HG03045 (cell line): Measurements from ENCODE around the gene ZMYM5.
"Not testable (repeated sequence)": the region's sequence is repeated elsewhere in the genome, so short reads cannot be mapped to it uniquely, and the experiment has no call there.

ENCODE experiments used
- ATAC-seq: cut with Tn5 transposase; IDR thresholded peaks from one replicate; pipeline ENCODE4 v1.9.1; 2021; ENCODE audit warnings: mild to moderate bottlenecking, moderate library complexity; ENCODE audit not compliant: unreplicated experiment

ZMYM5 gene

GRCh38 chr13:19863323-19864023 lies at the start of gene ZMYM5:
ZMYM5 (minus strand) TSS chr13:19863649; CDS start chr13:19852180, 11,469 bp downstream.
- peak; percentile 88 for ATAC-seq

GRCh38 chr13:19910336-19911072 lies 47.1 kb upstream of the ZMYM5 start:
- no peak for ATAC-seq

- no peak for ATAC-seq
These were observed 45.0 kb upstream of the ZMYM5 start for GRCh38 chr13:19908350-19908986.

GRCh38 chr13:19905487-19906195 lies 42.2 kb upstream of the ZMYM5 start:
- not testable (repeated sequence) for ATAC-seq

- ATAC-seq: no peak
These were observed 26.6 kb upstream of the ZMYM5 start for GRCh38 chr13:19890030-19890429.

GRCh38 chr13:19888799-19889198 lies 25.4 kb upstream of the ZMYM5 start:
- no peak for ATAC-seq

GRCh38 chr13:19882231-19882630 lies 18.8 kb upstream of the ZMYM5 start:
- no peak for ATAC-seq

- ATAC-seq: no peak
These were observed 18.2 kb upstream of the ZMYM5 start for GRCh38 chr13:19881641-19882040.

GRCh38 chr13:19864746-19865309 lies 1.4 kb upstream of the ZMYM5 start:
- no peak for ATAC-seq

GRCh38 chr13:19864024-19864745 lies 736 bp upstream of the ZMYM5 start:
- ATAC-seq: peak; percentile 22

GRCh38 chr13:19862481-19863313 lies 752 bp downstream of the ZMYM5 start:
- ATAC-seq: peak; percentile 12

GRCh38 chr13:19861762-19862161 lies 1.7 kb downstream of the ZMYM5 start:
- no peak for ATAC-seq

GRCh38 chr13:19860884-19861655 lies 2.4 kb downstream of the ZMYM5 start:
- no peak for ATAC-seq

GRCh38 chr13:19857637-19858036 lies 5.8 kb downstream of the ZMYM5 start:
- ATAC-seq: not testable (repeated sequence)

- no peak for ATAC-seq
These were observed 10.7 kb downstream of the ZMYM5 start for GRCh38 chr13:19852766-19853165.

- ATAC-seq: no peak
These were observed 17.7 kb downstream of the ZMYM5 start for GRCh38 chr13:19845758-19846157.

GRCh38 chr13:19838865-19839275 lies 24.6 kb downstream of the ZMYM5 start:
- no peak for ATAC-seq

GRCh38 chr13:19836472-19836871 lies 27.0 kb downstream of the ZMYM5 start:
- no peak for ATAC-seq

GRCh38 chr13:19834704-19835103 lies 28.7 kb downstream of the ZMYM5 start:
- ATAC-seq: no peak
